ENCODE results near the gene XXYLT1. TPM values are rescaled to one million over a fixed set of nuclear protein-coding genes. Genes with fewer than 3 reads are reported as not detected.

XXYLT1 gene
- total and polyA plus RNA-seq, 9 of the 15 experiments (the other 6 are each of a cell fraction or from before 2014, with no cell fraction given), result 1.9 to 18.9 (median 15.0) TPM

GRCh38 chr3:195162033-195162669 is 108.8 kb downstream of the XXYLT1 start (continued):
- TF ChIP-seq ZSCAN32 (CRISPR knock-in tag; IDR thresholded peaks at IDR 0.05) (peak; percentile 66; the same call in 1 of the 2 replicates), TEAD4 (IDR thresholded peaks at IDR 0.05; ENCODE audit: low read length) (peak; percentile 81), TEAD4 (CRISPR knock-in tag; IDR thresholded peaks at IDR 0.05; ENCODE audit: borderline replicate concordance) (no peak), ZNF740 (CRISPR knock-in tag; IDR thresholded peaks at IDR 0.05) (no peak), ZNF740 (tag; IDR thresholded peaks at IDR 0.05) (no peak), YY1 (IDR thresholded peaks at IDR 0.05; ENCODE audit: borderline replicate concordance in 1 of 3, control insufficient read depth in 1 of 3, extremely low read depth in 1 of 3, insufficient read depth in 3 of 3, insufficient read length in 1 of 3, insufficient replicate concordance in 2 of 3, low read depth in 1 of 3, low read length in 2 of 3) (no peak), XRCC3 (IDR thresholded peaks at IDR 0.05) (no peak), RCOR1 (IDR thresholded peaks at IDR 0.05; ENCODE audit: borderline replicate concordance in 1 of 2, low read depth in 2 of 2, low read length in 2 of 2) (peak in 1 of 2 experiments; percentile 31; a peak in 1 of 4 replicates), MYNN (IDR thresholded peaks at IDR 0.05) (peak; percentile 60; the same call in 1 of the 2 replicates), MYNN (CRISPR knock-in tag; IDR thresholded peaks at IDR 0.05) (no peak), PBX2 (CRISPR knock-in tag; IDR thresholded peaks at IDR 0.05; ENCODE audit: low read depth) (no peak), PBX2 (tag; conservative IDR thresholded peaks at IDR 0.05; ENCODE audit: low read depth) (peak; percentile 91), NR2C2 (CRISPR knock-in tag; IDR thresholded peaks at IDR 0.05) (no peak), NR2C2 (tag; IDR thresholded peaks at IDR 0.05) (peak; percentile 73), ZHX1 (conservative IDR thresholded peaks at IDR 0.05; ENCODE audit: low read length) (no peak), ZZZ3 (IDR thresholded peaks at IDR 0.05) (no peak), HIVEP1 (CRISPR knock-in tag; IDR thresholded peaks at IDR 0.05) (no peak), ZNF830 (CRISPR knock-in tag; IDR thresholded peaks at IDR 0.05) (no peak), MBD1 (CRISPR knock-in tag; IDR thresholded peaks at IDR 0.05) (no peak), TEAD2 (tag; IDR thresholded peaks at IDR 0.05) (no peak), ELF4 (CRISPR knock-in tag; IDR thresholded peaks at IDR 0.05) (peak; percentile 80)

Measured in K562 (cell line).